Astrocyte of the spinal cord (primary cell): Measurements from ENCODE around the gene MTOR.

Source experiments
- DNase-seq: peaks from one replicate; pipeline ENCODE4 v3.0.0; 2011; ENCODE audit warnings: low read depth, low spot score
- H3K4me3 ChIP-seq: 2 replicates; pipeline ENCODE4 v1.5.1; 2011; ENCODE audit warnings: low read depth, mild to moderate bottlenecking, low read length, moderate library complexity
- in situ Hi-C: cut with HindIII; loops from 2 replicates; pipeline ENCODE4 v1.10.0; 2017; ENCODE audit warnings: low sequenced_read_pairs
- TF ChIP-seq, protein P1 (sequence below): IDR thresholded peaks from 2 replicates; pipeline ENCODE4 v1.5.1; 2012; ENCODE audit warnings: low read depth, mild to moderate bottlenecking, low read length, inconsistent platforms

MTOR gene

DNA sequence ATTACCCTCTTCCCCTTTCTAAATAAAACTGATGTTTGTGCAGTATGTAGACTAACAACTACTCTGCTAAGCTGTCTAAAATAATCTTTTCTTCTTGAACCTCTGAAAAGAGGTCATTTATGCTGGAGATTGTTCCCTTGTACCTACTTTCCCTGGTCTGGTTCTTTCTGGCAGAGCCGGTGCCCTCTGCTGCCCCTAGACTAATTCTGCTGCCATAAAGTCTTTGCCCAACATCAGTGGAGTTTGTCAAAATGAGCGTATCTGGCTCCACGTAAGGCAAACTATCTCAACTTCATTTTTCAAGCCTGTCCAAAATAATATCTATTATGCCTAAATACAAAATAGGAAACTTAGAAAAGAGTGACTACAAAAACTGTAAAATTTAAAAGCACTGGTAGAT lies 104.1 kb downstream of the MTOR start:
- TF ChIP-seq, protein P1, sequence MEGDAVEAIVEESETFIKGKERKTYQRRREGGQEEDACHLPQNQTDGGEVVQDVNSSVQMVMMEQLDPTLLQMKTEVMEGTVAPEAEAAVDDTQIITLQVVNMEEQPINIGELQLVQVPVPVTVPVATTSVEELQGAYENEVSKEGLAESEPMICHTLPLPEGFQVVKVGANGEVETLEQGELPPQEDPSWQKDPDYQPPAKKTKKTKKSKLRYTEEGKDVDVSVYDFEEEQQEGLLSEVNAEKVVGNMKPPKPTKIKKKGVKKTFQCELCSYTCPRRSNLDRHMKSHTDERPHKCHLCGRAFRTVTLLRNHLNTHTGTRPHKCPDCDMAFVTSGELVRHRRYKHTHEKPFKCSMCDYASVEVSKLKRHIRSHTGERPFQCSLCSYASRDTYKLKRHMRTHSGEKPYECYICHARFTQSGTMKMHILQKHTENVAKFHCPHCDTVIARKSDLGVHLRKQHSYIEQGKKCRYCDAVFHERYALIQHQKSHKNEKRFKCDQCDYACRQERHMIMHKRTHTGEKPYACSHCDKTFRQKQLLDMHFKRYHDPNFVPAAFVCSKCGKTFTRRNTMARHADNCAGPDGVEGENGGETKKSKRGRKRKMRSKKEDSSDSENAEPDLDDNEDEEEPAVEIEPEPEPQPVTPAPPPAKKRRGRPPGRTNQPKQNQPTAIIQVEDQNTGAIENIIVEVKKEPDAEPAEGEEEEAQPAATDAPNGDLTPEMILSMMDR, result peak; percentile 6
- in situ Hi-C loops, result no loop called here
- no peak for DNase-seq
- H3K4me3 ChIP-seq, result no peak overlapping the region

DNA sequence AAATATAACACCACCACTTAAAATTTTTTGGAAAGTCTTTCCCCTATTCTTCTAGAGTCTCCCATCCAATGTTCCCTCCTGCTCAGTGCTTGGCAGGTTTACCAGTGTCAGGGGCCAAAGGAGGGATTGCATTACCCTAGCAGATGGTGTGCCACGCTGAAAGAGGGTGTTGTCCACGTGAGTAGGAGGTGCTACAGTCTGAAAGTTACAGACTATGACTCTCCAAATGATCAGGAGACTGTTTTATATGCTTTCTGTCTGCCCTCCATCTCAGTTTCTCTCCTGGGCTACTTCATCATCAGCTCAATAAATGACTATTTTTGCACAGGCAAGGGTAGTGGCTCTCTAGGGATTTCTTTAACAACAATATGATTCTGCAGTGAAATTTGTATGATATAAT lies 104.5 kb downstream of the MTOR start:
- TF ChIP-seq, protein P1, result no peak
- no peak overlapping the region for H3K4me3 ChIP-seq
- peak; percentile 23 for DNase-seq

DNA sequence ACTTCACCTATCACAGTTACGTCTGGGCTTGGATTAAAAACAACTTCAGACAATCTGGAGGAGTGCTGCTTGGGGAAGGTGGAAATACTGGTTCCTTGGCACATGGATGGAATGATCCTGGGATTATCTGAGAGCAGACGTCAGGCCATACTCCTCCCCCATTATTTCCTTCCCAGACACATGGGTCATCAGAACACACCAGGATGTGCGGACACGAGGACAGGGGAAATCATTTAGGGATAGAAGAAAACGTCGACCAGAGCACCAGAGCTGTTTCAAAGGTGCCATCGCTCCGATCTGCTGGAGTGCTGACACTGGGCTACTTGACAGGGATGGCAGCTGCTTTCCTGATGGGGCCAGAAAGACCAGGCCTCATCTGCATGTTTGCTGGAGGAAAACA lies 105.0 kb downstream of the MTOR start:
- in situ Hi-C loops, result no loop called here
- H3K4me3 ChIP-seq, result no peak overlapping the region
- TF ChIP-seq, protein P1, result no peak
- DNase-seq, result no peak

More for the DNA sequence above, 104.5 kb downstream of the MTOR start:
- in situ Hi-C loops, result no loop called here

DNA sequence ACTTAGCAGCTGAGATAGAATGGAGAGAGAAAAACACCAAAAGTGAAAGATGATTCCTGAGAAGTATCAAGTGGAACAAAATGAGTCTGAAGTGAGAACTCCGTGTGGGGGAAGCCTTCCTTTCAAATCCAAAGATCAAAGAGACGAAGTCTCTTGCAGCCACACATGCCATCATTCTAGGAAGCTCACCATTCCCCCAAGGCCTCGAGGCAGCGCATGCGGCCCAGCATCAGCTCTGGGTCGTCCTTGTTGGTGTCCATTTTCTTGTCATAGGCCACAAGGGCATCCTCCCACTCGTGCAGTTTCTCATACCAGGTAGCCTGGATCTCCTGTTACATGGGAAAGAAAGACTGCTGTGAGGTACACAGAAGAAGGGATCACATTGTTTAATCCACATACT lies 105.4 kb downstream of the MTOR start:
- DNase-seq, result no peak
- in situ Hi-C loops, result no loop called here
- TF ChIP-seq, protein P1, result no peak
- no peak overlapping the region for H3K4me3 ChIP-seq

DNA sequence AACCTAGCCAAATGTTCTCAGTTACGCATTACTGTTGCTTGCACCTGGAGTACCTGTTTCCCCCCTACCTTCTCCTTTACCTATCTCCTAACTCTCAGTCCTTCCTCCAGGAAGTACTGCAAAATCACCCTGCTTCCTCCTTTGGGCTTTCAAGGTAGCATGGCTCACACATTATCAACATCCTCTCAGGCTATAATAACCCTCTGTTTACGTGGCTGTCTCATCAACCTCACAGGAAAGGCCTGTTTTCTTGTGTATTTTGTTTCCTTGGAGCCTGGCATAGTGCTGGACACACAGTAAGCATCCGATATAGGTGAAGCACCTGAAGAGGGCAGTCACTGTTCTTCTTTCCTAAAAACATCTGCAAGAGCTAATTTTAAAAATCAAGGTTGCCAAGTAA lies 105.9 kb downstream of the MTOR start:
- TF ChIP-seq, protein P1, result no peak
- H3K4me3 ChIP-seq, result no peak overlapping the region
- in situ Hi-C loops, result no loop called here
- DNase-seq, result no peak

- in situ Hi-C loops, result no loop called here
- no peak overlapping the region for H3K4me3 ChIP-seq
- DNase-seq, result no peak
- TF ChIP-seq, protein P1, result no peak
Measured at GRCh38 chr1:11153184-11153583, 109.2 kb downstream of the MTOR start.

- H3K4me3 ChIP-seq, result no peak overlapping the region
- no peak for DNase-seq
- in situ Hi-C loops, result no loop called here
- TF ChIP-seq, protein P1, result no peak
Measured at GRCh38 chr1:11152755-11153154, 109.6 kb downstream of the MTOR start.
